GM12875 (cell line): ENCODE data around the gene EFNB2.

Experiments
- H3K4me3 ChIP-seq: one replicate; pipeline ENCODE4 v1.5.1; 2011; ENCODE audit warnings: low read depth, low read length, control low read depth
- CTCF ChIP-seq: IDR thresholded peaks from 2 replicates; pipeline ENCODE4 v1.5.1; 2011; ENCODE audit warnings: low read depth, mild to moderate bottlenecking, control low read depth, inconsistent platforms, low read length, moderate library complexity, borderline replicate concordance; ENCODE audit not compliant: insufficient read depth

Gene EFNB2

GRCh38 chr13:106515635-106516254 is 19.7 kb downstream of the EFNB2 start:
- TF ChIP-seq CTCF, result no peak
- H3K4me3 ChIP-seq, result no peak overlapping the region

- no peak for TF ChIP-seq CTCF
- H3K4me3 ChIP-seq, result no peak overlapping the region
These were observed 20.4 kb downstream of the EFNB2 start for GRCh38 chr13:106514928-106515634.

- no peak for TF ChIP-seq CTCF
- H3K4me3 ChIP-seq, result no peak overlapping the region
These were observed 22.2 kb downstream of the EFNB2 start for GRCh38 chr13:106513025-106513983.

GRCh38 chr13:106507560-106508274 is 27.7 kb downstream of the EFNB2 start:
- no peak overlapping the region for H3K4me3 ChIP-seq
- no peak for TF ChIP-seq CTCF

- no peak for TF ChIP-seq CTCF
- no peak overlapping the region for H3K4me3 ChIP-seq
These were observed 29.2 kb downstream of the EFNB2 start for GRCh38 chr13:106506286-106506685.

- no peak overlapping the region for H3K4me3 ChIP-seq
- TF ChIP-seq CTCF, result no peak
These were observed 29.7 kb downstream of the EFNB2 start for GRCh38 chr13:106505732-106506131.
